Loucy (cell line): ENCODE measurements around the gene CLCN2.

Source experiments
- H2AFZ ChIP-seq: fragments of 200-600 bp; sonication (generic); 2 replicates; pipeline ENCODE4 v1.6.0; 2016; ENCODE audit warnings: antibody characterized with exemption, mild to moderate bottlenecking, low read length, moderate library complexity
- H3F3A ChIP-seq: fragments of 200-600 bp; 2 replicates; pipeline ENCODE4 v1.6.0; 2016; ENCODE audit warnings: antibody characterized with exemption, low read depth, mild to moderate bottlenecking
- H3K27me3 ChIP-seq: fragments of 200-600 bp; sonication (generic); 2 replicates; pipeline ENCODE4 v1.6.1; 2014; ENCODE audit warnings: low read length, mild to moderate bottlenecking; ENCODE audit not compliant: insufficient read depth, poor library complexity, severe bottlenecking
- H3K36me3 ChIP-seq: fragments of 200-600 bp; sonication (generic); 2 replicates; pipeline ENCODE4 v1.6.1; 2016; ENCODE audit warnings: low read length; ENCODE audit not compliant: insufficient read depth
- H3K4me1 ChIP-seq: fragments of 200-600 bp; sonication (generic); 2 replicates; pipeline ENCODE4 v1.5.1; 2014; ENCODE audit warnings: low read length, mild to moderate bottlenecking; ENCODE audit not compliant: insufficient read depth, poor library complexity, severe bottlenecking
- H3K4me2 ChIP-seq: fragments of 200-600 bp; sonication (generic); 2 replicates; pipeline ENCODE4 v1.6.0; 2014; ENCODE audit warnings: antibody characterized with exemption, low read length, low read depth, mild to moderate bottlenecking; ENCODE audit not compliant: poor library complexity, severe bottlenecking
- H3K4me3 ChIP-seq: fragments of 200-600 bp; sonication (generic); 2 replicates; pipeline ENCODE4 v1.5.1; 2014; ENCODE audit warnings: low read length, mild to moderate bottlenecking, mixed read lengths; ENCODE audit not compliant: poor library complexity, severe bottlenecking
- H3K79me2 ChIP-seq: fragments of 200-600 bp; sonication (generic); 2 replicates; pipeline ENCODE4 v1.6.1; 2014; ENCODE audit warnings: low read length; ENCODE audit not compliant: insufficient read depth
- H3K9ac ChIP-seq: fragments of 200-600 bp; sonication (generic); 2 replicates; pipeline ENCODE4 v1.6.0; 2014; ENCODE audit warnings: mild to moderate bottlenecking, low read depth, low read length, moderate library complexity; ENCODE audit not compliant: poor library complexity, severe bottlenecking
- H3K9me2 ChIP-seq: fragments of 200-600 bp; sonication (generic); replicated peaks from 2 replicates; pipeline ENCODE4 v1.6.1; 2016; ENCODE audit warnings: low read depth, low read length, mixed read lengths
- H3K9me3 ChIP-seq: fragments of 200-600 bp; sonication (generic); 2 replicates; pipeline ENCODE4 v1.6.1; 2014; ENCODE audit warnings: mild to moderate bottlenecking, antibody characterized with exemption, low read length, low read depth; ENCODE audit not compliant: insufficient read depth
- H4K20me1 ChIP-seq: fragments of 200-600 bp; sonication (generic); 2 replicates; pipeline ENCODE4 v1.6.0; 2014; ENCODE audit warnings: antibody characterized with exemption, low read length, mild to moderate bottlenecking; ENCODE audit not compliant: insufficient read depth, poor library complexity, severe bottlenecking
- EZH2phosphoT487 ChIP-seq: fragments of 200-600 bp; IDR thresholded peaks from 2 replicates; pipeline ENCODE4 v1.6.1; 2018; ENCODE audit warnings: antibody characterized with exemption, mild to moderate bottlenecking, moderate library complexity, borderline replicate concordance
- TF ChIP-seq, protein P1 (sequence below): fragments of 200-600 bp; sonication (generic); conservative IDR thresholded peaks from 2 replicates; pipeline ENCODE4 v1.5.1; 2014; ENCODE audit warnings: mild to moderate bottlenecking, antibody characterized with exemption, low read length

The CLCN2 gene

GRCh38 chr3:184383033-184383740, 21.8 kb upstream of the CLCN2 start:
- Histone ChIP-seq H4K20me1 (no peaks in the 10 kb centered on the region), H3K79me2 (no peaks in the 10 kb centered on the region), H3K36me3 (no peaks in the 10 kb centered on the region), H3K4me1 (no peaks in the 10 kb centered on the region), H3K4me2 (no peak overlapping the region), H2AFZ (no peak overlapping the region), H3K9me3 (no peaks in the 10 kb centered on the region), H3K9ac (no peak overlapping the region), H3K9me2 (no peaks in the 10 kb centered on the region), H3K27me3 (no peaks in the 10 kb centered on the region), H3K4me3 (no peak overlapping the region), H3F3A (no peaks in the 10 kb centered on the region)
- TF ChIP-seq EZH2phosphoT487 = no peak
- TF ChIP-seq, protein P1, sequence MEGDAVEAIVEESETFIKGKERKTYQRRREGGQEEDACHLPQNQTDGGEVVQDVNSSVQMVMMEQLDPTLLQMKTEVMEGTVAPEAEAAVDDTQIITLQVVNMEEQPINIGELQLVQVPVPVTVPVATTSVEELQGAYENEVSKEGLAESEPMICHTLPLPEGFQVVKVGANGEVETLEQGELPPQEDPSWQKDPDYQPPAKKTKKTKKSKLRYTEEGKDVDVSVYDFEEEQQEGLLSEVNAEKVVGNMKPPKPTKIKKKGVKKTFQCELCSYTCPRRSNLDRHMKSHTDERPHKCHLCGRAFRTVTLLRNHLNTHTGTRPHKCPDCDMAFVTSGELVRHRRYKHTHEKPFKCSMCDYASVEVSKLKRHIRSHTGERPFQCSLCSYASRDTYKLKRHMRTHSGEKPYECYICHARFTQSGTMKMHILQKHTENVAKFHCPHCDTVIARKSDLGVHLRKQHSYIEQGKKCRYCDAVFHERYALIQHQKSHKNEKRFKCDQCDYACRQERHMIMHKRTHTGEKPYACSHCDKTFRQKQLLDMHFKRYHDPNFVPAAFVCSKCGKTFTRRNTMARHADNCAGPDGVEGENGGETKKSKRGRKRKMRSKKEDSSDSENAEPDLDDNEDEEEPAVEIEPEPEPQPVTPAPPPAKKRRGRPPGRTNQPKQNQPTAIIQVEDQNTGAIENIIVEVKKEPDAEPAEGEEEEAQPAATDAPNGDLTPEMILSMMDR = no peak

DNA sequence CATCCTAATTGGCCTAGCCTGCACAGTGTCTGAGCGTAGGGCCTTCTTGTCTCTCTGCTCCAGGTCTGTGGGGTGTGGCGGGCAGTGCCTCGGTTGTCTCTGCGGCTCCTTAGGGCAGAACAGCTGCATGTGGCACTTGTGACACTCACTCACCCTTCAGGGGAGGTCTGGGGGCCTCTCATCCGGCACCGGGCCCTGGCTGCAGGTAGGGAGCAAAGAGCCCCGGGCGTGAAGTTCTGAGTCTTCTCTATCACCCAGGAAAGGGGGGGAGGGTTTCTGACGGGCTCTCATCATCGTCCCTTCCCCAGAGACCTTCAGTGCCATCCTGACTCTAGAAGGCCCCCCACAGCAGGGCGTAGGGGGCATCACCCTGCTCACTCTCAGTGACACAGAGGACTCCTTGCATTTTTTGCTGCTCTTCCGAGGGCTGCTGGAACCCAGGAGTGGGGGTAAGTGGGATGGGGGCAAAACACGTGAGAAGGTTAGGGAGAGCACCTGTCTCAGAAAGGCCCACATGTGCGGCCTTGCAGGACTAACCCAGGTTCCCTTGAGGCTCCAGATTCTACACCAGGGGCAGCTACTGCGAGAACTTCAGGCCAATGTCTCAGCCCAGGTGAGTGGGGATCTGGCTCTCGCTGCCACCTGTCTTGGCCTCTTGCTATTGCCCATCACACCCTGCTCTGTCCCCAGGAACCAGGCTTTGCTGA, 21.1 kb upstream of the CLCN2 start:
- Histone ChIP-seq H3K4me1 (no peaks in the 10 kb centered on the region), H4K20me1 (no peaks in the 10 kb centered on the region), H3K36me3 (no peaks in the 10 kb centered on the region), H3F3A (no peaks in the 10 kb centered on the region), H2AFZ (no peak overlapping the region), H3K9ac (no peak overlapping the region), H3K9me3 (no peaks in the 10 kb centered on the region), H3K4me2 (no peak overlapping the region), H3K27me3 (no peaks in the 10 kb centered on the region), H3K79me2 (no peaks in the 10 kb centered on the region), H3K4me3 (no peak overlapping the region), H3K9me2 (no peaks in the 10 kb centered on the region)
- TF ChIP-seq EZH2phosphoT487 = no peak

GRCh38 chr3:184381261-184382224, 20.1 kb upstream of the CLCN2 start:
- Histone ChIP-seq H4K20me1 (no peaks in the 10 kb centered on the region), H3K4me2 (no peak overlapping the region), H3K4me3 (no peak overlapping the region), H3K9ac (no peak overlapping the region), H3K27me3 (no peaks in the 10 kb centered on the region), H3K79me2 (no peaks in the 10 kb centered on the region), H2AFZ (no peak overlapping the region), H3K9me3 (no peaks in the 10 kb centered on the region), H3F3A (no peaks in the 10 kb centered on the region), H3K36me3 (no peaks in the 10 kb centered on the region), H3K9me2 (no peaks in the 10 kb centered on the region), H3K4me1 (no peaks in the 10 kb centered on the region)
- TF ChIP-seq, protein P1 = no peak
- no peak for TF ChIP-seq EZH2phosphoT487
